ENCODE measurements around the gene OR2J3. TPM values are rescaled to one million over a fixed set of nuclear protein-coding genes. Genes with fewer than 3 reads are reported as not detected.
"Not testable (repeated sequence)": the region's sequence is repeated elsewhere in the genome, so short reads cannot be mapped to it uniquely, and the experiment has no call there.

The OR2J3 gene
- total and polyA plus RNA-seq, 2 of the 13 experiments (the other 11 are each of a cell fraction or from before 2014, with no cell fraction given), result 0.70 TPM; not detected in 1

DNA sequence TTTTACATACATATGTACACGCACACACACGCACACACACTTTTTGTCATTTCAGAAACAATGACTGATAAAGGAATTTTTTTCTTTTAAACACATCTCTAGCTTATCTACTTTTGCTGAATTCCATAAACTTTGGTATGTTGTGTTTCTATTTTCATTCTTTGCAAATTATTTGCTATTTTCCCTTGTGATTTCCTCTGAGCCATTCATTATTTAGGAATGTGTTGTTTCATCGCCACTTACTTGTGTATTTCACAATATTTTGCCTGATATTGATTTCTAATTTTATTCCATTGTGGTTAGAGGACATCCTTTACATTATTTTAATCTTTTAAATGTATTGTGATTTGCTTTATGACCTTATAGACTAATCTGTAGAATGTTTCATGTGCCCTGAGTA, 39.2 kb downstream of the OR2J3 start:
- DNase-seq (ENCODE audit: low spot score), result no peak
- Histone ChIP-seq H4K20me1 (ENCODE audit: insufficient read depth, low read length) (no peaks in the 10 kb centered on the region), H3K4me1 (ENCODE audit: insufficient read depth, low read length) (no peaks in the 10 kb centered on the region), H3K4me3 (replicated peaks in 1 of 3; ENCODE audit: insufficient read depth in 1 of 3, low read depth in 2 of 3, low read length in 3 of 3) (no peak overlapping the region), H3K27ac (ENCODE audit: extremely low read length, insufficient read depth, low read length) (no peak overlapping the region), H2AFZ (ENCODE audit: low read length) (no peak overlapping the region), H3K79me2 (ENCODE audit: insufficient read depth, low read length) (no peaks in the 10 kb centered on the region), H3K9ac (ENCODE audit: insufficient read depth, low read depth, low read length) (no peak overlapping the region), H3K36me3 (replicated peaks in 1 of 2; ENCODE audit: control insufficient read depth in 1 of 2, insufficient read depth in 2 of 2, low read length in 2 of 2) (no peaks in the 10 kb centered on the region), H3K9me3 (ENCODE audit: low read length) (peaks cover 17% of the 10 kb centered on the region), H3K4me2 (ENCODE audit: low read depth, low read length) (no peak overlapping the region), H3K27me3 (ENCODE audit: control insufficient read depth in 1 of 2, insufficient read depth in 2 of 2, low read length in 2 of 2) (no peaks in the 10 kb centered on the region)
- no TSS peak for BruUV-seq (replicated peaks)
- intact Hi-C loops (cut with micrococcal nuclease; ENCODE audit: unreplicated experiment) (no loop called here), in situ Hi-C loops (cut with HindIII; ENCODE audit: extremely low pct_ligation_motif_present, low pct_unique_long_range_greater_than_20kb) (no loop called here)
- ATAC-seq, result no peak
- POLR2A ChIA-PET, result no interaction called here
- FAIRE-seq, result no peak
- WGBS (ENCODE audit: low lambda C conversion rate), result 32% methylated on average over 3 of the region's 3 CpGs
- TF ChIP-seq ZBTB42 (CRISPR knock-in tag; IDR thresholded peaks at IDR 0.05), result no peak
- CTCF ChIA-PET (ENCODE audit: low intra/inter-chr PET ratio, low total read pairs), result no interaction called here

DNA sequence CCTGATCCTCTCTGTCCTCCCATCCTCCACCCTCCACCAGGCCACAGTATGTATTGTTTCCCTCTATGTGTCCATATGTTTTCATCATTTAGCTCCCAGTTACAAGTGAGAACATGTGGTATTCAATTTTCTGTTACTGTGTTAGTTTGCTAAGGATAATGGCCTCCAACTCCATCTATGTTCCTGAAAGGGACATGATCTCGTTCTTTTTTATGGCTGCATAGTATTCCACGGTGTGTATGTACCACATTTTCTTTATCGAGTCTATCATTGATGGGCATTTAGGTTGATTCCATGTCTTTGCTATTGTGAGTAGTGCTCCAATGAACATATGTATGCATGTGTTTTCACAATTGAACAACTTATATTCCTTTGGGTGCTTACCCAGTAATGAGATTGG, 41.6 kb downstream of the OR2J3 start:
- 6% methylated on average over 3 of the region's 3 CpGs for WGBS (ENCODE audit: low lambda C conversion rate)
- ATAC-seq; DNase-seq (ENCODE audit: low spot score); H3K9ac ChIP-seq (ENCODE audit: insufficient read depth, low read depth, low read length); H3K36me3 ChIP-seq (replicated peaks in 1 of 2; ENCODE audit: control insufficient read depth in 1 of 2, insufficient read depth in 2 of 2, low read length in 2 of 2); in situ Hi-C loops (cut with HindIII; ENCODE audit: extremely low pct_ligation_motif_present, low pct_unique_long_range_greater_than_20kb); CTCF ChIA-PET (ENCODE audit: low intra/inter-chr PET ratio, low total read pairs); H3K4me1 ChIP-seq (ENCODE audit: insufficient read depth, low read length); BruUV-seq (replicated peaks); H3K9me3 ChIP-seq (ENCODE audit: low read length); POLR2A ChIA-PET; H3K4me2 ChIP-seq (ENCODE audit: low read depth, low read length); intact Hi-C loops (cut with micrococcal nuclease; ENCODE audit: unreplicated experiment); FAIRE-seq; H3K79me2 ChIP-seq (ENCODE audit: insufficient read depth, low read length); H4K20me1 ChIP-seq (ENCODE audit: insufficient read depth, low read length); H3K27ac ChIP-seq (ENCODE audit: extremely low read length, insufficient read depth, low read length); H3K4me3 ChIP-seq (replicated peaks in 1 of 3; ENCODE audit: insufficient read depth in 1 of 3, low read depth in 2 of 3, low read length in 3 of 3); H2AFZ ChIP-seq (ENCODE audit: low read length); H3K27me3 ChIP-seq (ENCODE audit: control insufficient read depth in 1 of 2, insufficient read depth in 2 of 2, low read length in 2 of 2): not testable (repeated sequence)

DNA sequence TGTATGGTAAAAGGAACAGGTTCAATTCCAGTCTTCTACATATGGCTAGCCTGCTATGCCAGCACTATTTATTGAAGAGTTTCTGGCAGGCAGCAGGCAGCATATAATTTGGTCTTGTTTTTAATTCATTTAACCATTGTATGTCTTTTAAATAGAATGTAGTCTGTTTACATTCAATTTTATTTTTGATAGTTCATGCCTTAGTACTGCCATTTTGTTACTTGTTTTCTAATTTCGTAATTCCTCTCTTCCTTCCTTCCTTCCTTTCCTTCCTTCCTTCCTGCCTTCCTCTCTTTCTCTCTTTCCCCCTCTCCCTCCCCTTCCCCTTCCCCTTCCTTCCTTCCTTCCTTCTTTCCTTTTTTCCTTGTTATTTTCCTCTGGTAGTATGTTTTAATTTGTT, 45.2 kb downstream of the OR2J3 start:
- no peak for TF ChIP-seq ZNF598 (CRISPR knock-in tag; IDR thresholded peaks at IDR 0.05; ENCODE audit: borderline replicate concordance)
- peak; percentile 74 for TF ChIP-seq HNRNPK (IDR thresholded peaks at IDR 0.05; ENCODE audit: low read depth, low read length, poor library complexity, severe bottlenecking)
- TF ChIP-seq, protein P1, sequence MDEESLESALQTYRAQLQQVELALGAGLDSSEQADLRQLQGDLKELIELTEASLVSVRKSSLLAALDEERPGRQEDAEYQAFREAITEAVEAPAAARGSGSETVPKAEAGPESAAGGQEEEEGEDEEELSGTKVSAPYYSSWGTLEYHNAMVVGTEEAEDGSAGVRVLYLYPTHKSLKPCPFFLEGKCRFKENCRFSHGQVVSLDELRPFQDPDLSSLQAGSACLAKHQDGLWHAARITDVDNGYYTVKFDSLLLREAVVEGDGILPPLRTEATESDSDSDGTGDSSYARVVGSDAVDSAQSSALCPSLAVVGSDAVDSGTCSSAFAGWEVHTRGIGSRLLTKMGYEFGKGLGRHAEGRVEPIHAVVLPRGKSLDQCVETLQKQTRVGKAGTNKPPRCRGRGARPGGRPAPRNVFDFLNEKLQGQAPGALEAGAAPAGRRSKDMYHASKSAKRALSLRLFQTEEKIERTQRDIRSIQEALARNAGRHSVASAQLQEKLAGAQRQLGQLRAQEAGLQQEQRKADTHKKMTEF (CRISPR knock-in tag; IDR thresholded peaks at IDR 0.05), result no peak
- TF ChIP-seq, protein P2, sequence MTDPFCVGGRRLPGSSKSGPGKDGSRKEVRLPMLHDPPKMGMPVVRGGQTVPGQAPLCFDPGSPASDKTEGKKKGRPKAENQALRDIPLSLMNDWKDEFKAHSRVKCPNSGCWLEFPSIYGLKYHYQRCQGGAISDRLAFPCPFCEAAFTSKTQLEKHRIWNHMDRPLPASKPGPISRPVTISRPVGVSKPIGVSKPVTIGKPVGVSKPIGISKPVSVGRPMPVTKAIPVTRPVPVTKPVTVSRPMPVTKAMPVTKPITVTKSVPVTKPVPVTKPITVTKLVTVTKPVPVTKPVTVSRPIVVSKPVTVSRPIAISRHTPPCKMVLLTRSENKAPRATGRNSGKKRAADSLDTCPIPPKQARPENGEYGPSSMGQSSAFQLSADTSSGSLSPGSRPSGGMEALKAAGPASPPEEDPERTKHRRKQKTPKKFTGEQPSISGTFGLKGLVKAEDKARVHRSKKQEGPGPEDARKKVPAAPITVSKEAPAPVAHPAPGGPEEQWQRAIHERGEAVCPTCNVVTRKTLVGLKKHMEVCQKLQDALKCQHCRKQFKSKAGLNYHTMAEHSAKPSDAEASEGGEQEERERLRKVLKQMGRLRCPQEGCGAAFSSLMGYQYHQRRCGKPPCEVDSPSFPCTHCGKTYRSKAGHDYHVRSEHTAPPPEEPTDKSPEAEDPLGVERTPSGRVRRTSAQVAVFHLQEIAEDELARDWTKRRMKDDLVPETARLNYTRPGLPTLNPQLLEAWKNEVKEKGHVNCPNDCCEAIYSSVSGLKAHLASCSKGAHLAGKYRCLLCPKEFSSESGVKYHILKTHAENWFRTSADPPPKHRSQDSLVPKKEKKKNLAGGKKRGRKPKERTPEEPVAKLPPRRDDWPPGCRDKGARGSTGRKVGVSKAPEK (CRISPR knock-in tag; IDR thresholded peaks at IDR 0.05; ENCODE audit: borderline replicate concordance), result no peak
- intact Hi-C loops (cut with micrococcal nuclease; ENCODE audit: unreplicated experiment), result no loop called here
- Histone ChIP-seq H3K27me3 (ENCODE audit: control insufficient read depth in 1 of 2, insufficient read depth in 2 of 2, low read length in 2 of 2) (no peaks in the 10 kb centered on the region), H3K36me3 (replicated peaks in 1 of 2; ENCODE audit: control insufficient read depth in 1 of 2, insufficient read depth in 2 of 2, low read length in 2 of 2) (no peaks in the 10 kb centered on the region), H3K4me2 (ENCODE audit: low read depth, low read length) (no peak overlapping the region), H3K4me1 (ENCODE audit: insufficient read depth, low read length) (no peaks in the 10 kb centered on the region), H4K20me1 (ENCODE audit: insufficient read depth, low read length) (no peaks in the 10 kb centered on the region), H3K9ac (ENCODE audit: insufficient read depth, low read depth, low read length) (no peak overlapping the region), H3K27ac (ENCODE audit: extremely low read length, insufficient read depth, low read length) (no peak overlapping the region), H2AFZ (ENCODE audit: low read length) (no peak overlapping the region), H3K4me3 (replicated peaks in 1 of 3; ENCODE audit: insufficient read depth in 1 of 3, low read depth in 2 of 3, low read length in 3 of 3) (no peak overlapping the region), H3K79me2 (ENCODE audit: insufficient read depth, low read length) (no peaks in the 10 kb centered on the region), H3K9me3 (ENCODE audit: low read length) (no peaks in the 10 kb centered on the region)
- no TSS peak for BruUV-seq (replicated peaks)
- in situ Hi-C loops (cut with HindIII; ENCODE audit: extremely low pct_ligation_motif_present, low pct_unique_long_range_greater_than_20kb), result no loop called here
- DNase-seq (ENCODE audit: low spot score) (no peak), ATAC-seq (no peak), FAIRE-seq (no peak)
- POLR2A ChIA-PET, result no interaction called here
- WGBS (ENCODE audit: low lambda C conversion rate), result 0% methylated on average over 1 of the region's 1 CpG
- CTCF ChIA-PET (ENCODE audit: low intra/inter-chr PET ratio, low total read pairs), result no interaction called here

Data from HepG2 (cell line).